ENCODE measurements around the gene POLDIP2. TPM values are rescaled to one million over a fixed set of nuclear protein-coding genes. Genes with fewer than 3 reads are reported as not detected.

The POLDIP2 gene
- total RNA-seq, 4 donors from 2014 or later: 54.9 to 95.3 (median 66.5) TPM

DNA sequence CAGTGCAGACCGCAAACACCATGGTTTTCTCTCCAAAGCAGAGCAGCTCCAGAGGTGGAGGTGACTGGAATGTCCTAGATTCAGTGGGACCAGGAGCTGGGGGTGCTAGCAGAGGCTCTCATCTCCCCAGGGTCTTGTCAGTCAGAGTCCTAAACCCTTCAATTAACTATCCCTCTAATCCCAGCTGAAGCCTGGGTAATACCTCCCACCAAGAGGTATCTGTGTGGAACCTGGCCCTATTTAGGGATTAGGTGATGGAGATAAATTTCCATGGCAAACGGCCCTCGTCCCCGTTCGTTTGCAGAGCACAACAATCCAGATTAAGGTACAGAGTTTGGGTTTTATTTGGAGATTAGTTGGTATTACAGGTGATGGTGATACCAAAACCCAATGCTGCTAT, 5.9 kb upstream of the POLDIP2 start:
- TF ChIP-seq, protein P1, sequence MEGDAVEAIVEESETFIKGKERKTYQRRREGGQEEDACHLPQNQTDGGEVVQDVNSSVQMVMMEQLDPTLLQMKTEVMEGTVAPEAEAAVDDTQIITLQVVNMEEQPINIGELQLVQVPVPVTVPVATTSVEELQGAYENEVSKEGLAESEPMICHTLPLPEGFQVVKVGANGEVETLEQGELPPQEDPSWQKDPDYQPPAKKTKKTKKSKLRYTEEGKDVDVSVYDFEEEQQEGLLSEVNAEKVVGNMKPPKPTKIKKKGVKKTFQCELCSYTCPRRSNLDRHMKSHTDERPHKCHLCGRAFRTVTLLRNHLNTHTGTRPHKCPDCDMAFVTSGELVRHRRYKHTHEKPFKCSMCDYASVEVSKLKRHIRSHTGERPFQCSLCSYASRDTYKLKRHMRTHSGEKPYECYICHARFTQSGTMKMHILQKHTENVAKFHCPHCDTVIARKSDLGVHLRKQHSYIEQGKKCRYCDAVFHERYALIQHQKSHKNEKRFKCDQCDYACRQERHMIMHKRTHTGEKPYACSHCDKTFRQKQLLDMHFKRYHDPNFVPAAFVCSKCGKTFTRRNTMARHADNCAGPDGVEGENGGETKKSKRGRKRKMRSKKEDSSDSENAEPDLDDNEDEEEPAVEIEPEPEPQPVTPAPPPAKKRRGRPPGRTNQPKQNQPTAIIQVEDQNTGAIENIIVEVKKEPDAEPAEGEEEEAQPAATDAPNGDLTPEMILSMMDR (IDR thresholded peaks at IDR 0.05): no peak
- no peak for TF ChIP-seq POLR2A (IDR thresholded peaks at IDR 0.05)
- TF ChIP-seq EP300 (IDR thresholded peaks at IDR 0.05; ENCODE audit: low read depth): no peak
- no peak for TF ChIP-seq POLR2AphosphoS5 (IDR thresholded peaks at IDR 0.05)
- H3K27me3 ChIP-seq: no peaks in the 10 kb centered on the region
- peaks cover 0 to 45% (median 15%) of the 10 kb centered on the region in 4 donors for H3K36me3 ChIP-seq
- in situ Hi-C loops (cut with MboI; ENCODE audit: low pct_ligation_motif_present in 1 of 4, low pct_unique_long_range_greater_than_20kb in 1 of 4, low sequenced_read_pairs in 3 of 4): no loop called here
- 88% methylated on average over 5 of the region's 5 CpGs; no CpG with 5 or more reads in 1 of the 2 donors for WGBS, 2 donors (ENCODE audit: low coverage in 1 of 2)
- H3K27ac ChIP-seq: no peak overlapping the region
- no peaks in the 10 kb centered on the region for H3K9me3 ChIP-seq
- DNase-seq: no peak
- no peak overlapping the region for H3K4me3 ChIP-seq
- intact Hi-C loops (cut with DNase I; ENCODE audit: low total_unique reads): no loop called here
- H3K4me1 ChIP-seq: peaks cover 3 to 6% (median 5%) of the 10 kb centered on the region in 4 donors

DNA sequence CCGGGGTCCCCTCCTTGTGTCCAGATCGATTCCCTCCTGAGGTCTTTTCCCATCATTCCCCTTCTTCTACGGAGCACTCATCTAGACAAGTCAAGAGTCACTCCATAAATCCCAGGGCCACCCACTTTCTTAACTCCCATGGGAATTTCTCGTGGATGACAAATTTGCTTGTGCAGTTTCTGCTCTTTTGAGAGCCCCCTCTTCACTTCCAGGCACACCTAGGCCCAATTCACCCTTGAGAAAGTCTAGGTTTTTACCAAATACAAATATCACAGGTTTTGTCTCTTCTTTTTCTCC, 522 bp upstream of the POLDIP2 start:
- Histone ChIP-seq H3K27me3 (no peaks in the 10 kb centered on the region), H3K4me1 (peaks cover 16 to 24% (median 18%) of the 10 kb centered on the region in 4 donors), H3K9me3 (no peaks in the 10 kb centered on the region), H3K36me3 (peaks cover 0 to 51% (median 20%) of the 10 kb centered on the region in 4 donors), H3K4me3 (peak overlapping the region; percentile 33 to 95 (median 93)), H3K27ac (peak overlapping the region; percentile 88 to 94 (median 91))
- DNase-seq: no peak
- no peak for TF ChIP-seq EP300 (IDR thresholded peaks at IDR 0.05; ENCODE audit: low read depth)
- TF ChIP-seq, protein P1 (IDR thresholded peaks at IDR 0.05): no peak
- no peak for TF ChIP-seq POLR2A (IDR thresholded peaks at IDR 0.05)
- no peak for TF ChIP-seq POLR2AphosphoS5 (IDR thresholded peaks at IDR 0.05)
- intact Hi-C loops (cut with DNase I; ENCODE audit: low total_unique reads): no loop called here
- in situ Hi-C loops (cut with MboI; ENCODE audit: low pct_ligation_motif_present in 1 of 4, low pct_unique_long_range_greater_than_20kb in 1 of 4, low sequenced_read_pairs in 3 of 4): no loop called here
- 3 to 20% methylated on average over 1 to 4 of the region's 4 CpGs for WGBS, 2 donors (ENCODE audit: low coverage in 1 of 2)

DNA sequence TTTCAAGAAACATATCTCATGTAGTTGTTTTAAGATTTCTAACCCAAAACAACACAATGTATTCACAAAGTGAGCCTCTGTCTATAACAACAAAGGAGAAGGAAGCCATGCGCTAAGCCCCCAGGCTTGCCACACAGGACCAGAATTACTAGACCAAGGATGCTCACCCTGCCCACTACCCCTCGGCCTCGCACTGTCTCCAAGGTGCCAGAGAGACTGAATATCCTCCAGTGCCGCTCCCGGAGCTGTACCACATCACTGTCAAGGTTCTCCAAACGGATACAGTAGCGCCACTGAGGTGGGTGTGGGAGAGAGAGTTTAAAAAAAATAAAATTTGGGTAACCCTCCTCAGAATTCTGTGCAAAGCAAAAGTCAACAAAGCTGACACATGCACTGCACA, 7.1 kb downstream of the POLDIP2 start:
- no peaks in the 10 kb centered on the region for H3K9me3 ChIP-seq
- WGBS, 2 donors (ENCODE audit: low coverage in 1 of 2): 94 to 97% methylated on average over 4 to 7 of the region's 7 CpGs
- in situ Hi-C loops (cut with MboI; ENCODE audit: low pct_ligation_motif_present in 1 of 4, low pct_unique_long_range_greater_than_20kb in 1 of 4, low sequenced_read_pairs in 3 of 4) (no loop called here), intact Hi-C loops (cut with DNase I; ENCODE audit: low total_unique reads) (no loop called here)
- peaks cover 0 to 68% (median 26%) of the 10 kb centered on the region in 4 donors for H3K36me3 ChIP-seq
- no peak overlapping the region for H3K4me3 ChIP-seq
- H3K27ac ChIP-seq: no peak overlapping the region
- H3K4me1 ChIP-seq: no peaks in the 10 kb centered on the region
- TF ChIP-seq EP300 (IDR thresholded peaks at IDR 0.05; ENCODE audit: low read depth) (no peak), POLR2AphosphoS5 (IDR thresholded peaks at IDR 0.05) (no peak), POLR2A (IDR thresholded peaks at IDR 0.05) (no peak)
- TF ChIP-seq, protein P1 (IDR thresholded peaks at IDR 0.05): no peak
- DNase-seq: no peak
- no peaks in the 10 kb centered on the region for H3K27me3 ChIP-seq

DNA sequence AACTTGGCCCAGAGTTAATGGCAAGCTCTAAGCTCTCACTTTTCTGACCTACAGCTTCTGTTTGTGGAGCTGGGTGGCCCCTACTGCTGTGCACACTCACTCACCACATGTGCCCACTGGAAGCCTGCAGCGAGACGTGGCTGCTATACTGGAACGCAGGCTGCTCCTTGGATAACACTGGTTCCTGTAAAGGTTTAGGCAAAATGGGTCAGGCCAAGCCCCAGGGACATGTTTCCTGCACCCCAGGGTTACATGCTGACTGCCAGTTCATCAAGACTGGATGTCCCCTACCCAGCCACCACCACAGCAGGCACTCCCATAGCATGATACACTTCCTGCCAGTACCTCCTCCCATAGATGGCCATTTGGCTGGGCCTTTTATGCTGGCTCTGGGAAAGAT, 8.3 kb downstream of the POLDIP2 start:
- TF ChIP-seq POLR2AphosphoS5 (IDR thresholded peaks at IDR 0.05) (no peak), EP300 (IDR thresholded peaks at IDR 0.05; ENCODE audit: low read depth) (no peak), POLR2A (IDR thresholded peaks at IDR 0.05) (no peak)
- TF ChIP-seq, protein P1 (IDR thresholded peaks at IDR 0.05): no peak
- Histone ChIP-seq H3K27me3 (no peaks in the 10 kb centered on the region), H3K36me3 (peaks cover 0 to 71% (median 27%) of the 10 kb centered on the region in 4 donors), H3K9me3 (no peaks in the 10 kb centered on the region), H3K4me1 (no peaks in the 10 kb centered on the region), H3K27ac (no peak overlapping the region), H3K4me3 (no peak overlapping the region)
- 87% methylated on average over 2 of the region's 3 CpGs; no CpG with 5 or more reads in 1 of the 2 donors for WGBS, 2 donors (ENCODE audit: low coverage in 1 of 2)
- DNase-seq: no peak
- intact Hi-C loops (cut with DNase I; ENCODE audit: low total_unique reads) (no loop called here), in situ Hi-C loops (cut with MboI; ENCODE audit: low pct_ligation_motif_present in 1 of 4, low pct_unique_long_range_greater_than_20kb in 1 of 4, low sequenced_read_pairs in 3 of 4) (no loop called here)
